HG03575 (cell line): ENCODE data around the gene KRT74.

Source experiments
- ATAC-seq: cut with Tn5 transposase; IDR thresholded peaks from one replicate; pipeline ENCODE4 v1.9.1; 2021; ENCODE audit not compliant: unreplicated experiment, insufficient number of reproducible peaks, low FRiP score; ENCODE audit errors: extremely low read depth

The KRT74 gene

GRCh38 chr12:52527121-52527800, 46.4 kb downstream of the KRT74 start:
- no peak for ATAC-seq

GRCh38 chr12:52526511-52526951, 47.1 kb downstream of the KRT74 start:
- no peak for ATAC-seq

GRCh38 chr12:52525661-52526499, 47.8 kb downstream of the KRT74 start:
- no peak for ATAC-seq

GRCh38 chr12:52524898-52525591, 48.6 kb downstream of the KRT74 start:
- no peak for ATAC-seq

GRCh38 chr12:52524241-52524897, 49.3 kb downstream of the KRT74 start:
- ATAC-seq, result no peak

GRCh38 chr12:52523824-52524223, 49.8 kb downstream of the KRT74 start:
- ATAC-seq, result no peak

GRCh38 chr12:52522346-52523011, 51.2 kb downstream of the KRT74 start:
- ATAC-seq, result no peak

GRCh38 chr12:52521568-52522266, 51.9 kb downstream of the KRT74 start:
- ATAC-seq, result no peak

- no peak for ATAC-seq
Observed at GRCh38 chr12:52521175-52521567, 52.5 kb downstream of the KRT74 start.

- ATAC-seq, result no peak
Observed at GRCh38 chr12:52519826-52520662, 53.6 kb downstream of the KRT74 start, which contains the start of gene KRT5. TSS of gene KRT5 (minus strand) at chr12:52520394. CDS start at chr12:52520296, 98 bp downstream.

- no peak for ATAC-seq
Observed at GRCh38 chr12:52519387-52519703, 54.3 kb downstream of the KRT74 start.

GRCh38 chr12:52518574-52519386, 54.9 kb downstream of the KRT74 start:
- ATAC-seq, result no peak

- no peak for ATAC-seq
Observed at GRCh38 chr12:52517888-52518287, 55.8 kb downstream of the KRT74 start.

- no peak for ATAC-seq
Observed at GRCh38 chr12:52517005-52517835, 56.4 kb downstream of the KRT74 start.

- no peak for ATAC-seq
Observed at GRCh38 chr12:52515927-52516831, 57.5 kb downstream of the KRT74 start.
